SKM-1 treated with dmso at 0.1 percent for 144 hours (cell line): ENCODE data around the gene RAB11FIP5.

Source experiments
- DNase-seq: peaks from one replicate; lab custom pipeline; 2025; ENCODE audit not compliant: unreplicated experiment; lab: John Stamatoyannopoulos, UW

Gene RAB11FIP5

DNA sequence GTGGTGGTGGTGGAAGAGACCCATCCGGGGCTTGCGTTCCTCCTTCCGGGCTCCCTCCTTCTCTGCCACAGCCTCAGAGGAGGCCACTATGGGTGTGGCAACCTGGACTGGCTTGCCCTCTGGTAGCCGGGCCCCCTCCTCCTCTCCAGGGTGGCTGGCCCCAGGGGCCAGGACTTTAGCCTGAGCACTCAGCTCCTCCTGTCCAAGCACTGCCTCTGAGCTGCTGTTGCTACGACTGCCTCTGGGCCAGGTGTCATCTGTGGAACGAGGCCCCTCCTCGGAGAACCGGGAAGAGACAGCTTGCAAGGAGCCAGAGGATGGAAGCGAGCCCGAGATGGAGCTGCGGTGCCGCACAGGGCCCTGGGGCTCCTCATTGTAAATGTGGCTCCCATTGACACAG, 24.5 kb downstream of the RAB11FIP5 start:
- DNase-seq = no peak

DNA sequence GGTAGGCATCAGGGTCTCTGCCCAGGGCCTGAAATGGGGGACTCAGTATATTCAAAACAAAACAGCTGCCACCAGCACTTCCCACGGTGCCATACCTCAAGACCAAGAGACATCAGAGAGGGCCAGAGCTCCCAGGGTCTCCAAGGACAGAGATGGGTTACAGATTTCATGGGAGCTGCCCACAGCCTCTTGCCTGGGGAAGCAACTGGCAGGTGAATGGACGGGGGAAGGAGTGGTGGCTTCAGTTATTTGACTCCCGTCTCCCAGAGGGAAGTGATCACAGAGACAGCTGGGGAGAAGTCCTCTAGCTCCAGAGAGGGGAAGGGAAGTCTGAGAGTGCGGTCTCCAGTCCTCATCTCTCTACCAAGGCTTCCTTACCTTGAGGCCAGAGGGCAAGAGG, 25.4 kb downstream of the RAB11FIP5 start:
- DNase-seq = no peak

DNA sequence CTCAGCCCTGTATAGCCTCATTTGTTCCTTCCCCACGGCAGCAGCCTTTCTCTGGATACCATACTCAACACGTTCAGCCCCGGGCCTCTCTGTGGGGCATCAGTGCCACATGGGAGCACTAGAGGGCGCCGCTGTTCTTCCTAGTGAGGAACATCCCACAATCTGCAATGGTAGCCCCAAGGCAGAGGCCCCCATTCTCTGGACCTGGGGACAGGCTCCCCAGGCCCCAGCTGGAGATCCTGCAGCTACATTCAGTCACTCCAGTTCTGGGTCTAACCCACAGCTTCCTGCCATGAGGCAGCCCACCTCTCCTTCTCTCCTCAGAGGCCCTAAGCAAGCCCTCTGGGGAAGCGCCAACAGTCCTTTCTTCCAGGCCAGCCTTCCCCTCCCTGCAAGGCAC, 27.1 kb downstream of the RAB11FIP5 start:
- DNase-seq = peak; percentile 42

DNA sequence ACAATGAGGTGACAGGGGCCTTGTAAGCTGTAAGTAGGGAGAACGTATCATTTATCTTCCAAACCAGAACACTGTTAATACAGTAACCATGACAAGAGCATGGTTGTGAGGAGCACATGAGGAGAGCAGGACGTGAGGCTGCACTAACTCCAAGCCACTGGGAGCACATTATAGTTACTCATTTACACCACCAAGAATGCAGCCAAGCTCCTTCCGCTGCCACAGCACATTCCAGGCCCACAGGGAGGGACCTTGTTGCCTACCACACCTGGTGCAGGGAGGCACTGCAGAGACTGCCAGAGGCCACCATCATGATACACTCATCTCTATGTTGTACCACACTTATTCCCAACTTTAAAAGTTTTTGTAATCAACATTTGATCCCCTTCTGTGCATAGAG, 27.8 kb downstream of the RAB11FIP5 start:
- no peak for DNase-seq

DNA sequence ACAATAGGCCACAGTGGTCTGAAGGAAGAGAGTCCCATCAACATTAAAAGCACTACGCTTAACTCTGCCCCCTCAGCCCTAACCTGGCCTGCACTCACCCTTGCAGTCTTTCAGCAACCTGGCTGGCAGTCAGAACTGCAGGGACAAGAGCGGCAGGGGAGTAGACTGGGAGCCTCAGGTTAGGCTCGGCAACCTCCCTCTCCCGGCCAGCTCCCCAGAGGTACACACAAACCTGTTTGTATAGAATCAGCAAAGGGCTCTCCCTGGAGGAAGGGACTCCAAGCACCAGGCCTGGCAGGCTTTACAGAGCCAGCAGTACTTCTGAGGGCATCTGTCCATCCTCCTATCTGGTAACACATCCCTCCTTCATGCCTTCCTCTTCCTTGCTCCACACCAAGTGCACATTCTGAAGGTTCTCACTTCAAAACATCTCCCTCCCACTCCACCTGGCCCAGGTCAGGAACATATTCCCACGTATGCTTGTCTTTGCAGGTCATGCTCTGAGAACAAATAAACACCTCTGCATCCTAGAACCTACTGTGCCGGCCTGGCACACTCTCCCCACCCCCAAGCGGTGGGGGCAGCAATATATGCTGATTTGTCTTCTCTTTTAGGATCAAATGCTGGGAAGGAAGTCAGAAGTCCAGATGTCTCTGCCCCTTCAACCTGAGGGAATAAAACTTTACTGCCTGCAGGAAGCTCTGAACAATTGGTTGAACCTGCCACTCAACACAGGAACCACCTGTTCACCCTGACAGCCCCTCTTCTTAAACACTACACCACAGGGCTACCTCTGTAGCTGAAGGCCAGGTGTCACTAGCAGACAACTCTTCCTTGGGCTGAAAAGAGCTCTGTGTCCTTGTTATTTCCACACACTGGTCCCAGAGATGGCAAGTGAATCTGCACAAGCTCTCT, 28.6 kb downstream of the RAB11FIP5 start:
- no peak for DNase-seq

DNA sequence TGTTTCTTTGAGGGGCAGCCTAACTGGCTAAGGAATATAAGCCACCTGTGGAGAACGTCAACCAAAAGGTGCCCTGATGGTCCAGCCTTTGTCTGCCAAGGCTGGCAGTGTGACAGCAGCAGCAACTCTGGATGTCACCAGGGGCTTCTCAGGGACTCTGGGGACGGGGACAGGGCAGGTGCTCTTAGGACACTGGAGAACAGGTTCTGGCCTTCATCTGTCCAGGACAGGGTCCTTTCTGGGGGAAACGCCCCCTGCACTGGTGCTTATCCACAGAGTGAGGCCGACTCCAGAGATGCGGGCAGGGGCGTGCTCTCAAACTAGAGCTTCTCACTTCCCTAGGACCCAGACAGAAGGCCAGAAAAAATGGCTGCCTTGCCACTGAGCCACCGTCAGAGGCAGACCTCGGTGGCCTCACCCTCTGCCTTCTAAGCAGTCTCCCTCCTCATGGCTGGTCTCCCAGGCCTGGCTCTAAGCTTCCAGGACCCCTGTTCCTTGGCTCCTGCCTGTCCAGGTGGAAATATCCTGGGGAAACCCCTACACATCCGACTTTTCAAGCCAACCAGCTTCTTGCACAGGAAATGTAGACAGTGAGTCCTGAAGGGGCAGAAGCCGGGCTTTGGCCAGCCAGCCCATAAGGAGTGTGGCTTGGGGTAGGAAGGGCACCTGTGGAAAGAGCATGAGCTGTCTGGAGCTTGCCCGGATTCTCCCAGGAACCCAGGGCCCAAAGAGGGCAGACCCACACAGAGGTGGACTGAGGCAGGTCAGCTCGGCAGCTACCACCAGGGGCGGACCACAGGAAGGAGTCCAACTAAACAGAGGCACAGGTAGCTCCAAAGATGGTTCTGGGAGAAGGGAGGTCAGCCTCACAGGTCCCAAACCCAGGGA, 30.0 kb downstream of the RAB11FIP5 start:
- DNase-seq = no peak

DNA sequence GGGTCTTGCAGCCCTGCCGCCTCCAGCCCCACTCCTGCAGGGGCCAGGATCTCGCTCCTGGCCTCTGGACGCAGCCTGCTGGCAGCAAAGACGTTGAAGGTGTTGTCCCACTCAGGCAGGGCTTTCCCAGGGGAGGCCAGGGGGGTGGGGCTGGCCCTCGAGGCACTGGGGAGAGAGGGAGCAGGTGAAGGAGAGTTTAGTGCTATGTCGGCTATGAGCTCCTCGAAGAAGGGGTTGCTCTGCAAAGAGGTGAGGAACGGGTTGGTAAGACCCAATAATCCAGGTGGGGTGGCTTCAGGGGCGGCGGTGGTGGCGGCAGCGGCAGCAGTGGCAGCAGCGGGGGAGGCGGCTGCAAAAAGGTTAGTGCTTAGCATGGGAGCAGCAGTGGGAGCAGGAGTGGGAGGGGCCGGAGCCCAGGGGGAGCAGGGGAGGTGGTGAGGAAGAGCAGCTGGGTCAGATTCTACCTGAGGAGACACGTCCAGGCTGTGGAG, 31.5 kb downstream of the RAB11FIP5 start:
- DNase-seq = no peak

DNA sequence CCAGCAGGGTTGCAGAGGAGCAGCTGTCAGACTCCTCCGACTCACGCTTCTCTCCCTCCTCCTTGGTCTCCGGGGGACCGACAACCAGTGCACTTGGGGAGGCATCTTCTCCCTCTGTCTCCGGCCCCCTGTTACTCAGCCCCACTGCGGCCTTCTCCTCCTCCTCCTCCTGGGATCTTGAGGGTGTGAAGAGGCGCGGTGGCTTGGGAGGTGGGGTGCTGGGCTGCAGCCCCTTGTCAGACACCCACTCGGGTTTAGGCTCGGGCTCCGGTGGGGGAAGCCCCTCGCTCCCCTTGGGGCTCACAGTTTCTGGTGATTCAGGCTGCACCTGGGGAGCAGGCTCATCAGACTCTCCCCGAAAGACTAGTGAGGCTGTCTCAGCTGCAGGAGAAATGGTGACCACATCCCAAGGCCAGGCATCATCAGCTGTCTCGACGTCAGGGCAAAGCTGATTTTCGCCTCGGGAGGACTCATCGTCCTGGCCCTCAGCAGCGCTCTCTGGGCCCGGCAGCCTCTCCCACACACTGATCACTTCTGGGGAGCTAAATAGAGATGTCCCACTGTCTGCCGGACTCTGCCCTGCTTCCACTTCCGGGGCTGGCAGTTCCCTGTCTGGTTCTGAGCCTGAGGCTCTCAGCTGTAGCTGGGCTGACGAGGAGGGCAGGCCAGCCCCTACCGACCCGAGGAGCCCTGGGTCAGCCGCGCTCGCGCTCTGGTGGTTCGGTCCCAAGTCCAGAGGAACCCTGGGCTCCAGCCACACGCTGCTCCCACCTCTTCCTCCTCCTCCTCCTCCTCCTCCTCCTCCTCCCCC, 32.2 kb downstream of the RAB11FIP5 start:
- no peak for DNase-seq

DNA sequence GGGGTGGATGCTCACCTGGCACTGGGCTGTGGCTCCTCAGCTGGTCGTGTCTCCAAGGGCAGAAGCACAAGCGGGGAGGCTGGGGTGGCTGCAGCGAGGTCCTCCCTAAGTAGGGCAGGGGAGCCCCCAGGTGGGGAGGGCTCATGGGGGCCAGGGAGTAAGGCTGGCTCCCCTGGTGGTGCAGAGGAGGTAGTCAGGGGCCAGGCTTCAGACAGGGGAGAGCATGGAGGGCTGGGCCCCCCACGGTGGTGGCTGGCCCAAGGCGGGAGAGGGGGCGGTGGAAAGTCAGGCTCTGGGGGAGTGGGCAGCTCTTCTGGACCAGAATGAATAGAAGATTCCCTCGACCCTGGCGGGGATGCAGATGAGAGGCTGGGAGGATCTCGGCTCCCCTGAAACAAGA, 33.1 kb downstream of the RAB11FIP5 start:
- no peak for DNase-seq

DNA sequence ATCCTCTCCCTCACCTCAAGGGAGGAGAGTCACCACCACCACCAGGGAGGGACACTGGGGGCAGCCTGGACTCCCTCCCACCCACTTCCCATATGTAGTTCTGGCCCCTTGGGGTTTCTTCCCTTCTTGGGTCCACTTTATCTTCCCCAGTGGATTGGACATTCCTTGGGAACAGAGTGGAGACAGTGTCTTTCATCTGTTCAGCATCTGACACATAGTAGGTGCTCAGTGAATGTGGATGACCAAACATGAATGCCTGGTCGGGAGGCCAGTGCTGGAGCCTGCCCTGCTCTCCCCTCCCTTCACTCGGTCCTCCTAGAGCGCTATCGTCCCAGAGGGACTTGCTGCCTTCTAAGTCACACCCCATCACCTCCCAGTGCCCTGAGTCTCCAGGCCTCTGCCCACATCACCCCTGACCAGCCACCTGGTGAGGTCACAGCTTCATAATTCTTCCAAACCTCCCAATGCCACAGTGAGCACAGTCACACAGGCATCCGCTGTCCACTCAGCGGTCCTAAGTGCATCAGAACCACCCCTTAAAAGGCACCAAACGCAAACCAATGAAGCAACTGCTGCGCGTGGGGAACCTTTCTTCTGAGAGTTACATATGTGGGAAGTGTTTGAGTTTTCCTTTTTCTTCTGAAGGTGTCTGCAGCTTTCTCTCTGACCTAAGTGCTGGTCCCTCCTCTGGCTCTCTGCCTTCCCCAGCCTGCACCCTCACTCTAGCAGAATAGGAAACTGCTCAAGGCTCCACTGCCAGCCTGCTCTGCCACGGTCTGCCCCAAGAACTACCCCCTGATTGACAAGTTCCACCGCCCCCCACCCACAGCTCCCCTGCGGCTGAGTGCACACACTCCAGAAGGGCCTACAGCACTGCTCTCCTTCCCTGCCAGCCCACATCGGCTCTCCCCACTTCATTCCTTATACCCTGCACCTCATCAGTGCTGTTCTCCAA, 34.0 kb downstream of the RAB11FIP5 start:
- no peak for DNase-seq

DNA sequence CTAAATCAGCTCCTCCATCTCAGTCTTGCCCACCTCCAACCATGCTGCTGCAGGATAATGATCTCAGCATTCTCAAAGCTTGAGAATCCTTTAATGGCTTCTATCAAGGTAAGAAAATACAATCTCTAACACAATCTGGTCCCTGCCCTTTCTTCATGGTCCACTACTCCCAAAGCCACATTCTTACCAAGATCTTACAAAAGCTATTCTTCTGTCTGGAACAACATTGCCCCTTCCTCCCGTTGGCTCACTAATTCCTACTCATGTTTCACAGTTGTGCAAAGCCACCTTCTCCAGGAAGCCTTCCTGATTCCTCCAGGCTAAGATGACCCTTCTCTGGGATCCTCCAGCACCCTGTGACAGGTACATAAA, 35.3 kb downstream of the RAB11FIP5 start:
- no peak for DNase-seq

DNA sequence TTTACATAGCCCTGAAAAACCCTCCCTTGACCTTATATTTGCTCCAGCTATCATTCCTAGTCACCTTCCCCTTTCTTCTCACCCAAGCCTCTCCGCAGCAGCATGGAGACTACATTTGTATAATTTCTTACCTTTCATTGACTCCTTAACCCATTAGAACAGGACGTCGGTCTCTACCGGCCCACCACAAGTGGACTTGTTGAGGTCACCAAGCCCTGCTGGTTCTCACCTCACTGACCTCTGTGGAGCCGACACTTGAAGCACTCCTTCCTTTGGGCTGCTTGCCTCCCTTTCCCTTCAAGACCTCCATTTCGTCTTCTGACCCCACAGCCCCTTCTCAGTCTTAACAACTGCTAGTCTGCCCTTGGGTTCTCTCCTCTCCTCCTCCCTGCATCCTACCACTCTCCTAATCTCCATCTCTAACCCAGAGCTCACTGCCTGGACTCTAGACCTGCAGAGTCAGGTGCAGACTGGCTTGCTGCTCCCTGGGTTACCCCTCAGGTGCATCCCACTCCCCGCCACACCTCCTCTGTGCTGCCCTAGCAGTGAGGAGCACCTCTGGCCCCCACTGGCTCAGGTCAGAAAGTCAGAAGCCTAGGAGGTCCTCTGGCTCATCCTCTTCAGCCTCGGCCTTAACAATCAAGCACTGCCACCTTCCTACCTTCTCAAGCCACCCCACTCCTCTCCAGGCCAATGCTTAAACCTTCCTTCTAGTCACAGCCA, 35.9 kb downstream of the RAB11FIP5 start:
- no peak for DNase-seq

DNA sequence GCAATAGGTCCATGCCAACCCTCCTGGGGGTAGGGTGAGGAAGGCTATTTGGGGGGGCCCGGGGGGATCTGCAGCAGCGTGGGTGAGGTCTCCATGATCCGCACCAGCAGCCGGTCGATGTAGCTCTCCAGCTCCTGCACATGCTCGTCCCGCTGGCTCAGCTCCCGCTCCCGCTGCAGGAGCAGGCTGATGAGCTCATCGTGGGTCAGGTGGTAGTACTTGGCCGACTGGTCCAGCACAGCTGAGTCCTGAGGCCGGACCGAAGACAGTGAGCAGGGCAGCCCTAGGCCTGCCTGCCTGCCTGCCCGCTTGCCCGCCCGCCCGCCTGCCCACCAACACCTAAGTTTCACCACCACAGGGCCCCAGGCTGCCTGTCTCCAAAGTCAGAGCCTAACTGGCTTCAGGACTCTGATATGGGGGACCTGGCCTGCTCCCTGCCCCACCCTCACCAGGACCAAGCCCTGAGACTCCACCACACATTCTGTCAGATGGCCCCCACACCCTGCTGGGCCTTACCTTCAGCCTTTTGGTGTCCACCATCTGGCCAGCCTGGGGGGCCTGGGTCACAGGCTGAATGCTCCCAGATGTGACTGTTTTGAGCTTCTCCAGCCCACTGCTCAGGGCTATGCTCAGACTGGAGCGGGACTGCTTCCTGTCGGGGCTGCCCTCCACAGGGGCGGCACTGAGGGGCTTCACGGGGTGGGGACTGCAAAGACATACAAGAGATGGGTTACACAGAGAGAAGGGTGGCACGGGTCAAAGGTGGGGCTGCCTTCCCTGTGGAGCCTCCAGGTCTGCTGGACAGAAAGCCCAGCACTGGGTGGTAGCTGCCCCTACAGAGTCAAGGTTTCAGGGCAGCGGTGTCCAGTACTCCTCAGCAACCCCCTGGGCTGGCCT, 37.0 kb downstream of the RAB11FIP5 start:
- no peak for DNase-seq

DNA sequence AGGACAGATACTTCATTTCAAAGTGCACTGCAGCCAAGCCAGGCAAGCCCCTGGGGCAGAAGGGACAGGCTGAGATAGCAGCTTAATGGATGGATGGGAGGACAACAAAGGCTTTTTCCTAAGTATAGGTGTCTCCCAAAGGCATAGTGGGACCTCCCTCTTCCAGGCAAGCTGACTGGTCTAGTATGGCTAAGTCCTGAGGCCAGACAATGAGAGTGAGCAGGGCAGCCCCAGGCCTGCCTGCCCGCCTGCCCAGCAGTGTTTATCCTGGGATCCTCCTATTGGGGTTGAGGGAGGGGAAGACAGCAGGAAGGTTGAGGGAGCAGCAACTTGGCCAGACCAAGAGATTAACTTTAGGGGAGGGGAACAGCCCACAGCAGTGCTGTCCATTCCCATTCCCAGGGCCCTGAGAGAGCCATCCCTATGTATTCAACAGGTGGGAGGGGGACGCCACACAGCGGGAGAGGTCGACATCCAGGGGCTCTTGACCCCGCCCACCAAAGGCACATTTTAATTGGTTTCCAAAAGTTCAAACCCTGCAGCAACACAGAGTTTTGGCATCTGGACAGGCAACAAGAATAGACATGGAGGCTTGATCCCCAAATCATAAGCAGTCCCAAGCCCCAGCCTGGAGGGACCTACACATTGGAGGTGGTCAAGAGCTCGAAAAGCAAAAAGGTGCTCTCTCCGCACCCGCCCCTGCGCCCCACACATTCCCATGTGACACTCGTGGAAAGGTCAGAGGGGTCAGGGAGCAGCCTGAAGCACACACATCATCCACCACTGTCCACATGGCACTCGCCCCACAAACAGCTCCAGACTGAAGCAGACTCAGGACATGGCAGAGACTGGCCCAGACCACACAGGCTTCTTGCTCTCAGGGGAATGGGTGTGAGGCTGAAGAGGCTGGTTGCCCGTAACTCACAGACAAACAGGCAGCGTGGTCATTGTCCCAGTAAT, 38.4 kb downstream of the RAB11FIP5 start:
- DNase-seq = no peak

DNA sequence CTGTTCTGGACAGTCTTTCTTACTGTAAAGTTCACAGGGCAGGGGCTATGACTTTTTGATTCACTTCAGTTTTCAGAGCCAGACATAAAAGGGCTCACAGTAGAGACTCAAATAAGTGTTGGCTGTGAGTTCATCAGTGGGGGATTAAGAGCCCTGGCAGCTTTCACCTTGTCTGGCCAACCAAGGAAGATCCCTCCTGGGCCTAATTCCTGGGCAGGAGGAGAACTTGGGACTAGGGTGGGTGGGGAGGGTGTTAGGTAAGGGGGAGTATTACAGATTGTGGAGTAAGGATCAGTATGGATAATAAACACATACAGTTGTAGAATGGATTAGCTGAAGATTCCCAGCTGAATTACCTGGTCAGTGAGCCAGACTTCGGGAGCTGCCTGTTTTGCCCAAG, 40.3 kb downstream of the RAB11FIP5 start:
- no peak for DNase-seq

DNA sequence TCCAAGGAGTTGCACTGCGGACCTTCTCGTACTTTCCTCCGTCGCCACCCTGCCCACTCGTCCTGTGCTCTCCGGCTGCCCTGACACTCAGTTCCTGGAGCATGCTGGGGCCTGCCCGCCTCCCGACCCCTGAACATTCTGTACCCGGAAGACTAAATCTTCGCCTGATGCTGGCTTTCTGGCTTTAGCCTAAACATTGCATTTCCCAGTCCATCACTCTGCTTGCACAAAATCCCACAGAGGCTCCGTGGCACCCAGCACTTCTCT, 40.7 kb downstream of the RAB11FIP5 start:
- DNase-seq = no peak

DNA sequence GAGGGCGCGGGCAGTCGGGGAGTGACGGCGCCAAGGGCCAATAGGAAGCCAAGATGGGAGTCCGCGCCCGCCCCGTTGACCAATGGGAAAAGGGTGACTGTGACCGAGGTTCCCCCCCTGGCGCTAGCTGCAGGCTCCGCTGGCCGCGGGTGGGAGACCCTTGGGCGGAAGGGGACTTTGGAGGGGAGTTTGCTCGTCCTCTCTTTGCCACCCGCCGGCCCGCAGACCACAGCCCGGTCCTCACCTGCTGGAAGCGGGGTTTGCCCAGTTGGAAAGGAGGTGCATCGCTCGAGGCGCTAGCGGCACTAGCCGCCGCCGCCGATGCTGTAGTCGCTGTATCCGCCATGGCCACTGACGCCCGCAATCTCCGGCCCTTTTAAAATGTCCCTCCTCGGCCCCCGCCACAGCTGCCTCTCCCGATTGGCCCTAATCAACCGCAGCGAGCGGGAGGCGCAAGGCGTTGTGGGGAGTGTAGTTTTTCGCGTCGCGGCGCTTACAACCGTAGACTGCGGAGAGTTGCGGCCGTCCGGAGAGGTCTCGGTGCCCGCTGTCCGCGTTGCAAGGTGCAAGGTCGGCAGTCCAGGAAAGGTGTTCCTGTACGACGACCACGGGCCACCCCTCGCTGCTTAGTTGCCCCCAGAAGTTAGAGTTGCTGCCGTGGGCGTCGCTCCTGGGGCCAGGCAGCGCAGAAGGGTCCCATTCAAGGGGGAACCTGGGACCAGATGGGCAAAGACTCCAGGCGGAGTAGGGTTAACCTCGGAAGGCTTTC, 41.2 kb downstream of the RAB11FIP5 start, which contains the start of gene SFXN5:
Gene SFXN5 (minus strand): TSS at position 353 of the 769 bp plus-strand sequence. CDS start 7 bp downstream, at position 346.
- peak; percentile 95 for DNase-seq
